ENCODE results near the gene S1PR2.

Gene S1PR2

DNA sequence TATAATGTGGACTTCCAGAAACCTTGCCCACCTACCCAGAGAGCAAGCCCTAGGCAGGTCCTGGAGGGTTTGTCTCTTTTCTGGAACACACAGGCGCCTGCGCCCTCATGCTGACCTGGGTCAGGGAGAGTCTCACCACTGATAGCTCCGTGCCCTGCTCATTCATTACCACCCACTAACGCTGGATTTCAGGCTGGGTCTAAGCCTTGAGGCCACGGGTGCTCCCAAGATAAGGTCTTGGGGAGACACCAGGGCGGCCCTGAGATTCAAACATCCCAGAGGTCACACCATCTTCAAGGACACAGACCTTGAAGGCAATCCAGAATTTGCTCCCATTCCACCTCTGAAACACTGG is 5.1 kb downstream of the S1PR2 start:
- H3K4me3 ChIP-seq (ENCODE audit: control insufficient read depth, low read depth, low read length): no peak overlapping the region
- TF ChIP-seq, protein P1, sequence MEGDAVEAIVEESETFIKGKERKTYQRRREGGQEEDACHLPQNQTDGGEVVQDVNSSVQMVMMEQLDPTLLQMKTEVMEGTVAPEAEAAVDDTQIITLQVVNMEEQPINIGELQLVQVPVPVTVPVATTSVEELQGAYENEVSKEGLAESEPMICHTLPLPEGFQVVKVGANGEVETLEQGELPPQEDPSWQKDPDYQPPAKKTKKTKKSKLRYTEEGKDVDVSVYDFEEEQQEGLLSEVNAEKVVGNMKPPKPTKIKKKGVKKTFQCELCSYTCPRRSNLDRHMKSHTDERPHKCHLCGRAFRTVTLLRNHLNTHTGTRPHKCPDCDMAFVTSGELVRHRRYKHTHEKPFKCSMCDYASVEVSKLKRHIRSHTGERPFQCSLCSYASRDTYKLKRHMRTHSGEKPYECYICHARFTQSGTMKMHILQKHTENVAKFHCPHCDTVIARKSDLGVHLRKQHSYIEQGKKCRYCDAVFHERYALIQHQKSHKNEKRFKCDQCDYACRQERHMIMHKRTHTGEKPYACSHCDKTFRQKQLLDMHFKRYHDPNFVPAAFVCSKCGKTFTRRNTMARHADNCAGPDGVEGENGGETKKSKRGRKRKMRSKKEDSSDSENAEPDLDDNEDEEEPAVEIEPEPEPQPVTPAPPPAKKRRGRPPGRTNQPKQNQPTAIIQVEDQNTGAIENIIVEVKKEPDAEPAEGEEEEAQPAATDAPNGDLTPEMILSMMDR (IDR thresholded peaks at IDR 0.05; ENCODE audit: control insufficient read depth, insufficient read depth, low read depth, low read length, missing control alignments): no peak
- no peak for DNase-seq (ENCODE audit: low read depth)

DNA sequence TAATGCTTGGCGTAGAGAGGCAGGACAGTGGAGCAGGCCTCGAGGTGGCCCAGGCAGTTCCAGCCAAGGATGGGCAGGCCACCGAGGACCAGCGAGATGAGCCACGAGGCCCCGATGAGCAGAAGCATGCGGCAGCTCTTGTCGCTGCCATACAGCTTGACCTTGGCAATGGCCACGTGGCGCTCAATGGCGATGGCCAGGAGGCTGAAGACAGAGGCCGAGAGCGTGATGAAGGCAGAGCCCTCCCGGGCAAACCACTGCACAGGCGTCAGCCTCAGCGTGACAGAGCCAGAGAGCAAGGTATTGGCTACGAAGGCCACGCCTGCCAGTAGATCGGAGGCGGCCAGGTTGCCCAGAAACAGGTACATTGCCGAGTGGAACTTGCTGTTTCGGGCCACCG is 6.8 kb downstream of the S1PR2 start:
- no peak for DNase-seq (ENCODE audit: low read depth)
- H3K4me3 ChIP-seq (ENCODE audit: control insufficient read depth, low read depth, low read length): no peak overlapping the region
- TF ChIP-seq, protein P1 (IDR thresholded peaks at IDR 0.05; ENCODE audit: control insufficient read depth, insufficient read depth, low read depth, low read length, missing control alignments): no peak

DNA sequence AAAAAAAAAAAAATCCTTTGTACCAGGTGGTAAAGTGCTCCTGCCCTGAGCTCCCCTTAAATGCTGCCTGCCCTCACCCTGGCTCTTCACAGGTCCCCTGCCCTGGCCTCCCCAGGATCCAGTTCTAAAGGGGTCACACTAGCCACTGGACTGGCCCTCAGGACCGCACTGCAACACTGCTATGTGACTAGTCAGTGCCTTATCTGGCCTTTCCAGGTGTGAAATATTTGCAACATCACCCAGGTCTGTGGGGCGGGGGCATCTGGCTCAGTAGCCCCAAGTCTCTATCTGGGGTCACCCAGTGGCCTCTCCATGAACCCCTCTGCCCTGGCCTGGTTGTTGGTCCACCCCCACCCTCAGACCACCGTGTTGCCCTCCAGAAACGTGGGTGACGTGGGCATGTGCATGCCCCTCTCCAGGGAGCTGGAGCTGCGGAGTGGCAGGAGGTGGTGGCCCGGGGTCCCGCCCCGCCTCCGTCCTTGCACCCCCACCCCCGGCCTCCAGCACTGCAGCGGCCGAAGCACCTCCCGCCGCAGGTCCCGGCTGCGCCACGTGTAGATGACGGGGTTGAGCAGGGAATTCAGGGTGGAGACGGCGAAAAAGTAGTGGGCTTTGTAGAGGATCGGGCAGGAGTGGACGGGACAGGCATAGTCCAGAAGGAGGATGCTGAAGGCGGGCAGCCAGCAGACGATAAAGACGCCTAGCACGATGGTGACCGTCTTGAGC is 7.5 kb downstream of the S1PR2 start:
- no peak overlapping the region for H3K4me3 ChIP-seq (ENCODE audit: control insufficient read depth, low read depth, low read length)
- TF ChIP-seq, protein P1 (IDR thresholded peaks at IDR 0.05; ENCODE audit: control insufficient read depth, insufficient read depth, low read depth, low read length, missing control alignments): no peak
- DNase-seq (ENCODE audit: low read depth): no peak

DNA sequence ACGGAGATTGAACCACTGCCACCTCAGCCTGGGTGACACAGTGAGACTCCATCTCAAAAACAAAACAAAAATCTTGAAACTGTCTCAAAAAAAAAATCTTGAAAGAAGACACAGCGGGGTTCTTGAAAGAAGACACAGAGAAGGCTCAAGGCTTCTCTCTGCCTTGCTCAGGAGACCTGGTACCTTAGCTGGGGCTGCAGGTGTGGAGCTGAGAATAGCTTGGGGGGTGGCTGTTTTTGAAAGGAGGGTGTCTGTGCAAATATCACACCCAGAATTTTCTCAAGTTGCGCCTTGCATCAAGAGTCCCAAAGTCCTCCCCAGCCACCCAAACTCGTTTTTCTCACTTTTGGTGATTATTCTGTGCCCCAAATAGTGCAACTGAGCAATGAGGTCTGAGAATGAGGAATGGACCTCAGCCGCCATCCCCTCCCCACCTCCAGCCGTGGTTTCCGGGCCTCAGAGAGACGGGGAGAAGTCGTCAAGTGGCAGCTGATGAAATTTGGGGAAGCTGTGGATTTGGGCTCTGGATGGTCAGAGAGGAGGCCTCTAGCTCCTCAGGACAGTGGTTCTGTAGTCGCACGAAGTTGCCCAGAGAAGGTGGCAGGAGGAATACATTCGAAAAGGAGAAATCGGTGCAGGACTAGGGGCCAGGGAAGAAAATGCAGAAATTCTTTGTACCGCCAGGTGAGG is 8.8 kb downstream of the S1PR2 start:
- TF ChIP-seq, protein P1 (IDR thresholded peaks at IDR 0.05; ENCODE audit: control insufficient read depth, insufficient read depth, low read depth, low read length, missing control alignments): no peak
- no peak for DNase-seq (ENCODE audit: low read depth)

DNA sequence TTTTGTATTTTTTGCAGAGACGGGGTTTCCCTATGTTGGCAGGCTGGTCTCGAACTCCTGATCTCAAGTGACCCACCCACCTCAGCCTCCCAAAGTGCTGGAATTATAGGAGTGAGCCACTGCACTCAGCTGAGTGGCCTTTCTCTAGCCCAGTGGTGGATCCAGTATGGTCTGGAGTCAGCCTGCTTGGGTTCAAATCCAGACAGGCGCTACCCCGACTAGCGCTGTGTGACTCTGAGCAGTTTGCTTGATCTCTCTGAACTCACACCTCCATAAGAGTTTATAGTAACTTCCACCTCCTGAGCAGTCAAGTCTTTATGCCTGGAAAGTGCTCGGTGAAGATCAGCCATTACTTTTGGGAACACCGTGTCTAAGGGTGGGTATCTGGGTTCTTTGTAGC is 10.4 kb downstream of the S1PR2 start:
- no peak for DNase-seq (ENCODE audit: low read depth)
- H3K4me3 ChIP-seq (ENCODE audit: control insufficient read depth, low read depth, low read length): no peak overlapping the region
- TF ChIP-seq, protein P1 (IDR thresholded peaks at IDR 0.05; ENCODE audit: control insufficient read depth, insufficient read depth, low read depth, low read length, missing control alignments): no peak

More for the DNA sequence above, 8.8 kb downstream of the S1PR2 start:
- H3K4me3 ChIP-seq (ENCODE audit: control insufficient read depth, low read depth, low read length): no peak overlapping the region

DNA sequence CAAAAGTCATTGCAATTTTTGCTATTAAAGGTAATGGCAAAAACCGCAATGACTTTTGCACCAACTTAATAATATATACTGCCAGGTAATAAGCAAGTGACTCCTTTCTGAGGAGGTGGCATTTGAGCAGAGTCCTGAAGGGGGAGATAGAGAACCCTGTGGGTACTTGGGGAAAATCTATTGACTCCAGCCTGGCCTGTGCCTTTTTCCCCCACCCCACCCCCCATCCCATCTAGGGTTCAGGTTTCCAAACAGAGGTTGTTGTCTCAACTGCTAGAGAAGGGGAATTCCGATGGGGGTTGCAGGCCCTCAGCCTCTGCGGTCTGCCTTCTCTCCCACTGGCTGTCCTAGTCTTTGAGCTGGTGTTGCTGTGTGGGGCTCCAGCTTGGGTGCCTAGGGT is 11.5 kb downstream of the S1PR2 start:
- no peak for DNase-seq (ENCODE audit: low read depth)
- TF ChIP-seq, protein P1 (IDR thresholded peaks at IDR 0.05; ENCODE audit: control insufficient read depth, insufficient read depth, low read depth, low read length, missing control alignments): peak; percentile 41
- no peak overlapping the region for H3K4me3 ChIP-seq (ENCODE audit: control insufficient read depth, low read depth, low read length)
